GM18511 (cell line): Measurements from ENCODE around the gene USP36.
"Not testable (repeated sequence)": the region's sequence is repeated elsewhere in the genome, so short reads cannot be mapped to it uniquely, and the experiment has no call there.

ENCODE experiments used
- ATAC-seq: cut with Tn5 transposase; IDR thresholded peaks from one replicate; pipeline ENCODE4 v1.9.1; 2021; ENCODE audit warnings: mild to moderate bottlenecking, moderate library complexity; ENCODE audit not compliant: unreplicated experiment

Gene USP36

DNA sequence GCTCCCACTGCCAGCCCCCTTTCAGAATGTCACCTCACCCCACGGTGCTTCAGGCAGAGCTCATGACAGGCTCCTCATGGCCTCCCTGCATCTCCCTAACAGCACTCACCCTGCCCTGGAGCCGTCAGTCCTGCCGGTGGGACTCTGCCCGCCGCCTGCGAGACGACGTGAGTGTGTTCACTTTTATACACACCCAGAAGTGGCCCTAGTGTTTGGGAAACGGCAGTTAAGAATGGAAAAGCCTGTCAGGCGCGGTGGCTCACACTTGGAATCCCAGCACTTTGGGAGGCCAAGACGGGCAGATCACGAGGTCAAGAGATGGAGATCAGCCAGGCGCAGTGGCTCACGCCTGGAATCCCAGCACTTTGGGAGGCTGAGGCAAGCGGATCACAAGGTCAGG lies 46.2 kb downstream of the USP36 start:
- ATAC-seq: no peak

- no peak for ATAC-seq
These were observed 46.6 kb downstream of the USP36 start for GRCh38 chr17:78793968-78794367.

DNA sequence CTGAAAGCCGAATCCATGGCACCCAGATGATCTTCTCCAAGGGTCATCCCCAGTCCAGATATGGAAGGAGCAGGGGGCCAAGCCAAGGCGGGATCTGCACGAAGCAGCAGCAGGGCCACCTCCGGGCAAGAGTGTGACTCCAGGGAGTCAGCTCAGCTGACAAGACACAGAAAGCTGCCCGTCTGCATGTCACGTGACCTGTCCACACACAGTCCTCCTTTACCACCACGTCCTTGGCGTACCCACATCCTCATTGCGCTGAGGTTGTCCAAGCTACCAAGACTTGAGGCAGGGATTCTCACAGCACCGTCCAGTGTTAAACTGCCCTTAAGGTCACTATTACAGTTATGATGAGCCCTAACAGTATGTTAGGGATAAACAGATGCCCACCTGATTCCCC lies 47.2 kb downstream of the USP36 start:
- no peak for ATAC-seq

GRCh38 chr17:78791840-78792709 lies 48.5 kb downstream of the USP36 start:
- ATAC-seq: no peak

DNA sequence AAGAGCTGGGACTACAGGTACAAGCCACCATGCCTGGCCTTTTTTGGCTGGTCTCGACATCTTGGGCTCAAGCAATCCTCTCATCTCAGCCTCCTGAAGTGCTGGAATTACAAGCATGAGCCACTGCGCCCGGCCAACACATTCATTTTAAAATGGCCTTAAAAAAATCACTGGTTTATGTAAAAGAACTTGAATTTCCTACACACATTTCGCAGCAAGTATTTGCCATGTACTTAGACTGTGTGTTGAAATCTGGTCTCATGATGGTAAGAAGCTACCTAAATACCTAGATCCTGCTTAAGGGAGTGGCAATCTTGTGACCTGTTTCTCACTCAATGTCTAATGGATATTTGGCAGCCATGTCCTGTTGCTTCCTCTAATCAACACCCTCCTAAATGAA lies 50.1 kb downstream of the USP36 start:
- ATAC-seq: no peak

DNA sequence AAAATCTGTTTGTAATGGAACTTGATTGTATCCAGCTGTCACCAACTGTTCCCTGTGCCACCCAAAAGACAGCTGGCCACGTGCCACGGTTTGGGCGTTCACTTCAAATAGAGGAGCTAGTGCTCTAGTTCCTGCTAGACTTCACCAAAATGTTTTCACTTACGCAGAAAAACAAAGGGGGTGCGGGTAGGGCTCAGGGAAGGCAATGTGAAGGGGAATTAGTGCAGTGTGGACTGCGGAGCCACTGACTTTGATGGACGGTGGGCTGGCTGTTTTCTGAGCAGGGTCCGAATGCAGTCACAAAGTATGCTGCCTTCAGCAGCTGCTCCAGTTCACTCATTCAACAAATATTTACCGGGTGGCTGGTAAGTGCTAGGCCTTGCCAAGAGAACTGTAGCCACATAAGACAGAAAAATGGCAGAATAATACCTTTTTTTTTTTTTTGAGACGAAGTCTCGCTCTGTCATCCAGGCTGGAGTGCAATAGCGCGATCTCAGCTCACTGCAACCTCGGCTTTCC lies 50.9 kb downstream of the USP36 start:
- ATAC-seq: no peak

- no peak for ATAC-seq
These were observed 51.4 kb downstream of the USP36 start for GRCh38 chr17:78789149-78789662.

DNA sequence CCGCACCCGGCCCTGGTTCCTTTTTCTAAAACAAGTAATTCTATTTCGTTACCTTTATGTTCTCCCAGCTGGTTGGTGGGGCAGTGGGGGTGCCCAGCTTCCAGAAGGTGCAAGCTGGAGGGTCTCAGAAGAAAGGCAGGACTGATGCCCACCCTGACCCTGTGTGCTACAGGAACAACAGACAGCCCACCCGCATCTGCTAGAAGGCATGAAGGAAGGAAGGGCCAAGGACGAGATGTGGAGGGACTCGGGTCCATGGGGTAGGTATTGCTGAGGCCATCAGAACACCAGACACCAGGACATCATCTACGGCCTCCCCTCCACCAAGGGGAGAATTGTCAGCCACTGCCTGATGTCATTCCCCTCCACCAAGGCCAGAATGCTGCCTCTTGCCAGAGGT lies 52.2 kb downstream of the USP36 start:
- ATAC-seq: no peak

GRCh38 chr17:78787444-78787843 lies 53.2 kb downstream of the USP36 start:
- ATAC-seq: no peak

DNA sequence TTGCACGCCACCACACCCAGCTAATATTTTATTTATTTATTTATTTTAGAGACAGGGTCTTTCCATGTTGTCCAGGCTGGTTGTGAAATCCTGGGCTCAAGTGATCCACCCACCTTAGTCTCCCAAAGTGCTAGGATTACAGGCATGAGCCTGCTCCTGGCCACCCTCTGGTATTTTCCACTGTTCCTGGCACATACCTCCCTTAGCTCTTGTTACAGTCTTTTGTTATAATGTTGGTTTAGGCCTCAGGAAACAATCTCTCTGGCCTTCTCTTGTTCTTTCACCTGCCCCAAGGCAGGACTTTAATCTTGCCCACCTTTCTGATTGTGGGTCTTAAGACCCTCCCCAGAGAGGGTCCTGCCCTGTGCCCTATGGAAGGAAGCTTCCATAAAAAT lies 55.0 kb downstream of the USP36 start:
- ATAC-seq: no peak

DNA sequence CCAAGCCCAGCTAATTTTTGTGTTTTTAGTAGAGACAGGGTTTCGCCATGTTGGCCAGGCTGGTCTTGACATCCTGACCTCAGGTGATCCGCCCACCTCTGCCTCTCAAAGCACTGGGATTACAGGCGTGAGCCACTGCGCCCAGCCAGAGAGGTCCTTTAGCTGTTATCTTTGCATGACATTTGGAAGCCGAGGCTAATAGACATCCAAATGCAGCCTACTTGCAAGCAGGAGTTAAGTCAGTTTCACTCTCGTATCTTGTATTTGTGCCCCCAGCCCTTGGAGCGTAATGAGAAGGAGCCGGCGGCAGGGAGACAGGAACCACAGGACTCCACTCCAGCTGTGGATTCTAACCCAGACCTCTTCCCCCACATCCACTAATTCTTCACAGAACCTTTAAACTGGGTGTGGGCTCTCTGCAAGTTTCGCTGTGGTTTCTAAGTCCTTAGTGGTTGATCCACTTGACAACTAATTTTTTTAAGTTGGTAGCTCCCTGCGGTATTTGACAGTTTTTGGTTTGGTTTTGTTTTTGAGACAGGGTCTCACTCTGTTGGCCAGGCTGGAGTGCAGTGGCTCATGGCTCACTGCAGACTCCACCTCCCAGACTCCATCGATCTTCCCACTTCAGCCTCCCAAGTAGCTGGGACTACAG lies 55.5 kb downstream of the USP36 start:
- no peak for ATAC-seq

DNA sequence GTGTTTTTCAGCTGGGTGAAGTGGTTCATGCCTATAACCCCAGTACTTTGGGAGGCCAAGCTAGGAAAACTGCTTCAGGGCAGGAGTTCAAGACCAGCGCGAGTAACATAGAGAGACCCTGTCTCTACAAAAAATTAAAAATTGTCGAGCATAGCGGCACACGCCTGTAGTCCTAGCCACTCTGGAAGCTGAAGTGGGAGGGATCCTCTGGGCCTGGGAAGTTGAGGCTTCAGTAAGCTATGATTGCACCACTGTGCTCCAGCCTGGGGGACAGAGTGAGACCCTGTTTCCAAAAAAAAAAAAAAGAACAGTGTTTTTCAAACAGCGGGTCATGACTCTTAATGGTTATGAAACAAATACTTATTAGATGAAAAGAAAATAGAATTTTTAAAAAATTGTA lies 56.3 kb downstream of the USP36 start:
- ATAC-seq: no peak

GRCh38 chr17:78783711-78784324 lies 56.8 kb downstream of the USP36 start:
- no peak for ATAC-seq

DNA sequence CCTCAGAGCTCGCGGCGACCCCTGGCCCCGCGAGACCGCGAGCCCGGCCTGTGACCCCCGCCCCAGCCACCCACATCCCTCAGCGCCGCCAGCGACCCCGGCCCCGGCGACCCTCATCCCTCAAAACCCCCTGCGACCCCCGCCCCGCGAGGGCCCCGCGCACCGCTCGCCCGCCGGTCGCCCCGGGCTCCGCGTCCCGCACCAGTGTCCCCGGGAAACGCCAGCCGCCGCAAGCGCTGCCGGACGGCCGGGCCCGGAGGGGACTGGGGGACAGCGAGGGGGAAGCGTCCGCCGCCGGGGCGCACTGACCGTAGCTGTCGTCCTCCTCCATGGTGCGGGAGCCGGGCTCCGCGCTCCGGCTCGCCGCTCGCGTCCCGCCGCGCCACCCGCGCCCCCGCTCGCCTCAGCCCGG lies 58.7 kb downstream of the USP36 start, which contains the start of gene CYTH1:
Gene CYTH1 (minus strand): TSS at position 381 of the 412 bp plus-strand sequence. CDS start 50 bp downstream, at position 331.
- no peak for ATAC-seq

DNA sequence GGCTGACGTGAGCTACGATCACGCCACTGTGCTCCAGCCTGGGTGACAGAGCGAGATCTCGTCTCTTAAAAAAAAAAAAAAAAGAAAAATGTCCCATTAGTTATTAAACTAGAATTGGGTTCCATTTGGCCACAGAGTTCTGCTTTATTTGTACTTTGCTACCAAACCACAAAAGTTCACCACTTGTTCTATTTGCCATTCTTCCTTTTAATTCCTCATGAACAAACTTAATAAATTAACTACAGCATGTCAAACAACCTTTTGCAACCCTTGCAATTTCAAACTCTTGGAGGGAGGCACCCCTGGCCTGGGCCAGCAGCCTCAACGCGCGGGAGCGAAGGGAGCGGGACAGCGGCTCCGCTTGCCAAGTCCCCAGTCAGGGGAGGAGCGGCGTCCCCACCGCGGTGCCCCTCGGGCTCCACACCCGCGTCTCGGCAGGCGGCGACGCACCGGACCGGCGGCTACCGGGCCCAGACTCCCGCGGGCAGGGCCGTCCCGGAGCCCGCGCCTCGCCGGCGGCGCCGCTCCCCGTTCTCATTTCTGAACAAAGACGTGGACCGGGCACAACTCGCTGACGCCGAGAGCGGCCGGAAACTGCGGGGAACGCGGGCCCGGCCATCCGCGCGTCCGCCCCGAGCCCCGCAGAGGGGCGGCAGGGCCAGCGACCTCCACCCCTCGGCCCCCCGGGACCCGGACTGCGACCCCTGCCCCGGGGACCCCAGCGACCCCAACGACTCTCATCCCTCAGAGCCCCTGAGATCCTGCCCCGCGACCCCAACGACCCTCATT lies 59.3 kb downstream of the USP36 start:
- ATAC-seq: no peak

DNA sequence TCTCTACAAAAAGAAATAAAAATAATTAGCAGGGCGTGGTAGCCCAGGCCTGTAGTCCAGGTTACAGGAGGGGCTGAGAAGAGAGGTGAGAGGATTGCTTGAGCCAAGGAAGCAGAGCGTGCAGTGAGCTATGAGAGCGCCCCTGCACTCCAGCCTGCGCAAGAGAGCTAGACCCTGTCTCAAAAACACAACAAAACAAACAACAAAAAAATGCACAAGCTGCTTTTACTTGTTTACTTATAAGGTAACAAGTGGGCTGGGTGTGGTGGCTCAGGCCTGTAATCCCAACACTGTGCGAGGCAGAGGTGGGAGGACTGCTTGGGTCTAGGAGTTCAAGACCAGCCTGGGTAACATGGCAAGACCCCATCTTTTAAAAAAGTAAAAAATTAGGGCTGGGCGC lies 60.3 kb downstream of the USP36 start:
- ATAC-seq: no peak

- no peak for ATAC-seq
These were observed 60.8 kb downstream of the USP36 start for GRCh38 chr17:78779850-78780249.

- not testable (repeated sequence) for ATAC-seq
These were observed 61.3 kb downstream of the USP36 start for GRCh38 chr17:78779286-78779651.

DNA sequence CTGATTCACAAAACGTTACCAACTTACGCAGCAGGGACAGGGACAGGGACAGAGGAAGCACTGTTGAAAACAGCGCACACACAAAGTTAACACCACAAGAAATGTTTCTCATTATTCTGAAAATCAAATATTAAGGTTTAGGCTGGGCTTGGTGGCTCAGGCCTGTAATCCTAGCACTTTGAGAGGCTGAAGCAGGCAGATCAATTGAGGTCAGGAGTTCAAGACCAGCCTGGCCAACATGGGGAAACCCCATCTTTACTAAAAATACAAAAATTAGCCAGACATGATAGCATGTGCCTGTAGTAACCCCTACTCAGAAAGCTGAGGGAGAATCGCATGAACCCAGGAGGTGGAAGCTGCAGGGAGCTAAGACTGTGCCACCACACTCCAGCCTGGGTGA lies 62.7 kb downstream of the USP36 start:
- ATAC-seq: no peak

DNA sequence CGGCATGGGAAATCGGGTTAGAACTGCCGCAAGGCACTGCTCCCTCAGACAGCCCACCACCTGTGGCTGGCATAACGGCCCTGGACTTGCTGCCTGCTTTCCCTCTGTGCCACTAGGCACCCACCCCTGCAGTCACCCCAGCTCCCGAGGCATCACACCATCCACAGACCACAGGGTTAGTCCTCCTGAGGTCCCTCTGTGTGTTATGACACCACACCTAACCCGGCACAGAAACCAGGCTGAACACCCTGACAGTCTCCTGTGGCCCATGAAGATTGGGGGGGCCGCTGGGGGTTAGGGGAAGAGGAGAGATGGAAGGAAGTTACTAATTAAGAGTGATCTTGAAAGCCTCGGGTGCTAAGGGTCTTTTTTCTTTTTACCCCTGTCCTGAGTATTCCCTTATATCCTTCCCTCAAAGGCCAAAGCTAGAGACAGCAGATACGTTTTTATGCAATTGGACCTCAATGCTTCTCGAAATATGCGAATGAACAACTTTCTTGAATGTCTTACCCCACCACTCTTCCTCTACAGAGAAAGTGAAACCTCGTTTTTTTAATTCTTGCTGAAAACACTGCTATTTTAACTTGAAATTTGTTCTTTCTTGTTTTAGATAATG lies 65.5 kb downstream of the USP36 start:
- peak; percentile 47 for ATAC-seq
